Stomach (tissue), 4 donors: ENCODE data around the gene ANKRD53.

Source experiments
- EP300 ChIP-seq: sonication (generic); formaldehyde crosslinking; IDR thresholded peaks from one replicate; pipeline ENCODE4 v1.6.1; 2017; ENCODE audit warnings: antibody characterized with exemption
- POLR2AphosphoS5 ChIP-seq, 3 donors: sonication (generic); formaldehyde crosslinking; IDR thresholded peaks; one replicate each; pipeline ENCODE4 v1.6.1; 2016; ENCODE audit warnings: antibody characterized with exemption in 3 of 3

GRCh38 chr2:70974592-70974991 lies 3.8 kb upstream of the ANKRD53 start:
- TF ChIP-seq POLR2AphosphoS5 (IDR thresholded peaks at IDR 0.05): no peak
- TF ChIP-seq EP300: no peak
